HEK293T (cell line): Measurements from ENCODE around the gene NT5C3B.

Experiments
- CTCF ChIA-PET: fragments of 350-600 bp; formaldehyde crosslinking; extraction: SDS; loops from one replicate; lab custom pipeline; 2021; ENCODE audit warnings: antibody characterized with exemption, inconsistent platforms; lab: Yijun Ruan, JAX
- POLR2A ChIA-PET: fragments of 350-600 bp; formaldehyde crosslinking; extraction: SDS; loops from one replicate; lab custom pipeline; 2020; ENCODE audit warnings: antibody characterized with exemption, inconsistent platforms; lab: Yijun Ruan, JAX
- DNase-seq: peaks from one replicate; pipeline ENCODE4 v3.0.0; 2012; ENCODE audit warnings: mixed read lengths; ENCODE audit errors: extremely low spot score
- ARNT ChIP-seq: fragments of 450-650 bp; IDR thresholded peaks from 2 replicates; pipeline ENCODE4 v1.6.1; 2017; ENCODE audit warnings: mild to moderate bottlenecking
- BHLHE40 ChIP-seq: fragments of 450-650 bp; IDR thresholded peaks from 2 replicates; pipeline ENCODE4 v1.6.1; 2016; ENCODE audit warnings: mild to moderate bottlenecking, moderate library complexity, borderline replicate concordance
- CTBP1 ChIP-seq: fragments of 450-650 bp; IDR thresholded peaks from 2 replicates; pipeline ENCODE4 v1.6.1; 2016; ENCODE audit warnings: borderline replicate concordance
- ELF4 ChIP-seq: fragments of 450-650 bp; IDR thresholded peaks from 2 replicates; pipeline ENCODE4 v1.6.1; 2017; ENCODE audit warnings: antibody characterized with exemption
- FOXA1 ChIP-seq: fragments of 450-650 bp; IDR thresholded peaks from 2 replicates; pipeline ENCODE4 v1.6.1; 2016; ENCODE audit warnings: mild to moderate bottlenecking
- FOXK2 ChIP-seq: fragments of 450-650 bp; IDR thresholded peaks from 2 replicates; pipeline ENCODE4 v1.6.1; 2016; ENCODE audit warnings: mild to moderate bottlenecking
- FOXM1 ChIP-seq: fragments of 450-650 bp; IDR thresholded peaks from 2 replicates; pipeline ENCODE4 v1.6.1; 2017; ENCODE audit warnings: mild to moderate bottlenecking, borderline replicate concordance
- HDGF ChIP-seq: fragments of 450-650 bp; IDR thresholded peaks from 2 replicates; pipeline ENCODE4 v1.6.1; 2017; ENCODE audit warnings: antibody characterized with exemption, borderline replicate concordance
- L3MBTL2 ChIP-seq: fragments of 450-650 bp; conservative IDR thresholded peaks from 2 replicates; pipeline ENCODE4 v1.6.1; 2016; ENCODE audit warnings: mild to moderate bottlenecking
- LEF1 ChIP-seq: fragments of 450-650 bp; IDR thresholded peaks from 2 replicates; pipeline ENCODE4 v1.6.1; 2017; ENCODE audit warnings: mild to moderate bottlenecking, borderline replicate concordance
- NFRKB ChIP-seq: fragments of 450-650 bp; IDR thresholded peaks from 2 replicates; pipeline ENCODE4 v1.6.1; 2016; ENCODE audit warnings: mild to moderate bottlenecking, moderate library complexity
- SP1 ChIP-seq: fragments of 450-650 bp; IDR thresholded peaks from 2 replicates; pipeline ENCODE4 v1.6.1; 2017
- SUZ12 ChIP-seq: fragments of 450-650 bp; IDR thresholded peaks from 2 replicates; pipeline ENCODE4 v1.6.1; 2016; ENCODE audit warnings: mild to moderate bottlenecking
- TARDBP ChIP-seq: fragments of 450-650 bp; IDR thresholded peaks from 2 replicates; pipeline ENCODE4 v1.6.1; 2016
- ZNF384 ChIP-seq: fragments of 450-650 bp; IDR thresholded peaks from 2 replicates; pipeline ENCODE4 v1.6.1; 2016
- TF ChIP-seq, protein P1 (sequence below): fragments of 450-650 bp; IDR thresholded peaks from 2 replicates; pipeline ENCODE4 v1.6.1; 2016

Gene NT5C3B

DNA sequence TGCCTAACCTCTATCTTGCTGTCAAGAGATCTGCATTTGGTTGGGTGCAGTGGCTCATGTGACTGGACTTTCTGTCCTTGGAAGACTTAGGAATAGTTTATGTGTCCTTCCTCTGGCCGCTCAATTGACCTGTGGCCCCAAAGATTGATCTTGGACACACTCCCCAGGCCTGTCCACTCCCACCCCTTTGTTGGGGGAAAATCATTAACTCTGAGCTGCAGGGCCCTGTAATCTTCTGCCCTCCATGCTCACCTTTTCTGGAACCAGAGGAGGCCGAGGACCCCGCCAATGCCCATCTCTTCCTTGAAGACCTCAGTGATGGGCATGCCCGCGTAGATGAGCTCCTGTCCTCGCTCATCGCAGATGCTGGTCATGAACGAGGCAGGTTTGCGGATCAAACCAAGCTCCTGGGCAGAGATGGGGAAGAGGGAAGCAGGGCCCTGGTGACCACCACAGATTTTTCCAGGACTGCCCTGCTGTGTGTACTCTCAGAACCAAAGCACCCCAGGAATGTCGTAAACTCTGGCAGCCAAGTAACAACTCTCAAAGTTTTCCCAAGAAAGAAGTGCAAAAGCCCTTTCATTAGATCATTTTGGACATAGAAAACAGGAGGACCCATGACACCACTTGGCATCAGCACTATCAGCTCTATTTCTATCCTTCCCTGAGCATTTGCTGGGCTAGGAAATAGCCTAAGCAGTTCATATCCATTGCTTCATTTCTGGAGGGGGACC lies 37.7 kb upstream of the NT5C3B start:
- CTCF ChIA-PET: no interaction called here
- TF ChIP-seq ARNT (no peak), CTBP1 (no peak), FOXA1 (no peak)
- POLR2A ChIA-PET: interaction anchor here (0.6 to 1.4 kb wide), 3 partner anchors 8 to 88 kb away, joined by 3 to 5 read pairs (median 4); partner anchors contain the start of gene KLHL11
- DNase-seq: no peak

DNA sequence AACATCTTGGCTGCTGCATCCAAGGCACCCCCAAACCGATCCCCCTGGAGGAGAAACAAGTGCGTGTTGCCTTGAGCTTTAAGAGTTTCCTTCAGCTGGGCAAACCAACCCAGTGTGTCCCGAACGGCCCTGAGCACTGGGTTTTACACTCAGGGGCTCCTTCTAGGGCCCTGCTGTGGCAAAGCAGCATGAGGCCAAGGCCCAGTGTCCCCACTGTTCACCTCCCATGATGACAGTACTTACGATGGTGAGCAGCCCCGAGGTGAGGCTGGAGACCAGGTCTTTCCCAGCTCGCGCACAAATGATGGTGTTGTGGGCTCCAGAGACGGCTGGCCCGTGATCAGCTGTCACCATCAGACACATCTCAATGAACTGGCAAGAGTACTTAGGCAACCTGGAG lies 35.8 kb upstream of the NT5C3B start:
- TF ChIP-seq L3MBTL2 (no peak), ARNT (no peak), BHLHE40 (no peak), LEF1 (no peak), SUZ12 (no peak), FOXA1 (no peak), ELF4 (no peak), FOXK2 (no peak), NFRKB (no peak), FOXM1 (no peak)
- TF ChIP-seq, protein P1, sequence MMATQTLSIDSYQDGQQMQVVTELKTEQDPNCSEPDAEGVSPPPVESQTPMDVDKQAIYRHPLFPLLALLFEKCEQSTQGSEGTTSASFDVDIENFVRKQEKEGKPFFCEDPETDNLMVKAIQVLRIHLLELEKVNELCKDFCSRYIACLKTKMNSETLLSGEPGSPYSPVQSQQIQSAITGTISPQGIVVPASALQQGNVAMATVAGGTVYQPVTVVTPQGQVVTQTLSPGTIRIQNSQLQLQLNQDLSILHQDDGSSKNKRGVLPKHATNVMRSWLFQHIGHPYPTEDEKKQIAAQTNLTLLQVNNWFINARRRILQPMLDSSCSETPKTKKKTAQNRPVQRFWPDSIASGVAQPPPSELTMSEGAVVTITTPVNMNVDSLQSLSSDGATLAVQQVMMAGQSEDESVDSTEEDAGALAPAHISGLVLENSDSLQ: no peak
- POLR2A ChIA-PET: no interaction called here
- CTCF ChIA-PET: no interaction called here
- no peak for DNase-seq

DNA sequence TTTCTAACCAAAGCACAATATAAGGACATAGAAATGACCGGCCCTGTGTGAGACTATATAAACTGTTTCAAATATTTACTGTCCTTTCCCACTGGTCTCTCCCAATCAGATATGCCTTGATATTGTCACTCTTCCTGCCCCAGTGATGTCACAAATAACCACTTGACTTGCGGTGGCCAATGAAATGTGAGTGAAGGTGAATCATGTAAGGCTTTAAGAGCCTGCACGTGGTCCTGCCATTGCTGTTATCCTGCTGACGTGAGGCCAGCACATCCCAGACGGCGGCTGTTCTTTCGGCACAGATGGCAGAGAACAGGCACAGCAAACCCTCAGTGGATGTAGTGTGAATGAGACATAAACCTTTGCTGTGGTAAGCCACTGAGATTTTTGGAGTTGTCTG lies 34.6 kb upstream of the NT5C3B start:
- POLR2A ChIA-PET: interaction anchor here (0.8 to 1.6 kb wide), 2 partner anchors 47 to 182 kb away, joined by 3 to 9 read pairs; partner anchors contain the start of gene EIF1
- CTCF ChIA-PET: interaction anchor here (0.5 kb wide), 1 partner anchor 88 kb away, joined by 3 read pairs; no protein-coding TSS in a partner anchor
- no peak for DNase-seq

DNA sequence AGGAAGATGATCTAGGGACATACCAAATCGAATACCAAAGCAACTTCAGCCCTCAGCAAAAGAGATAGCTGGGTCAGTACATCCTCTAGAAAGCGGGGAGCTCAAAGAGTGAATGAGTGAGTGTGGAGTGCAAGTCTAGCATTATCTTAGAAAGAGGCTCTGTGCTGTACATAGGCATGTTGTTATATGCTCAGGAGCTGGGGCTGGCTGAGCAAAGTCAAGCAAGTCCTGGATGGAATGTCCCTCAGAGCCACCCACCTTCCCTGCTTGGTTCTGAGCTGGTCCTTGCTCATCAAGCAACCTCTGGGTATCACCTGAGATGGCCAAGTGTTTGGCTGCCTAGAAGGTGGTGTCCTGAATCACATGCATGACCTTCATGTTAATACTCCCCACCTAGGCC lies 34.1 kb upstream of the NT5C3B start:
- no peak for DNase-seq
- ChIA-PET POLR2A (interaction anchor here (0.8 to 1.6 kb wide), 2 partner anchors 48 to 182 kb away, joined by 3 to 9 read pairs; partner anchors contain the start of gene EIF1), CTCF (interaction anchor here (0.5 kb wide), 1 partner anchor 88 kb away, joined by 3 read pairs; no protein-coding TSS in a partner anchor)
- TF ChIP-seq SP1: no peak
- TF ChIP-seq BHLHE40: no peak
- no peak for TF ChIP-seq CTBP1
- TF ChIP-seq FOXM1: no peak
- no peak for TF ChIP-seq ZNF384
- TF ChIP-seq, protein P1: no peak
- TF ChIP-seq FOXA1: no peak
- no peak for TF ChIP-seq HDGF
- TF ChIP-seq TARDBP: no peak
- no peak for TF ChIP-seq SUZ12
- no peak for TF ChIP-seq L3MBTL2
- TF ChIP-seq ELF4: no peak
- TF ChIP-seq NFRKB: no peak
- no peak for TF ChIP-seq ARNT
- no peak for TF ChIP-seq FOXK2
- TF ChIP-seq LEF1: no peak

More for the DNA sequence above, 34.6 kb upstream of the NT5C3B start:
- TF ChIP-seq NFRKB (no peak), FOXK2 (no peak), ARNT (no peak), ZNF384 (no peak), HDGF (no peak), LEF1 (no peak), CTBP1 (no peak), SUZ12 (no peak), FOXA1 (no peak), FOXM1 (no peak), ELF4 (no peak), L3MBTL2 (no peak), TARDBP (no peak), SP1 (no peak), BHLHE40 (no peak)
- TF ChIP-seq, protein P1: no peak

DNA sequence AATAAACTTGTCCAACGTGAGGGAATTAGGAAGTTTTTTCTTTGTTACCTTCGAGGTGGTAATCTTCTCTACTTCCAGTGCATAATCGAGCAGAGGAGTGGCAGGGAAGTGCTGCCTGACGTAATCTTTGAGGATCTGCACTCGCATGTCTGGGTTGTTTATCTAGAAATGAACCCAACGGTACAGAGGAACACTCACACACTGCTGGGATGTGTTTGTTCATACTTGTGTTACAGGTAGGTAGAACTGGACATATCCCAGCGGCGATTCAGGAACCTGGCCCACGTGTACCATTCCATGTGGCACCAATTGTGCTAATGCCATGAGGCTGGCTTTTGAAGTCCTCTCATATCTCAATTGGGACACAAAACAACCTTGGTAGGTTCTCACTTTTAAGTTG lies 33.4 kb upstream of the NT5C3B start:
- ChIA-PET CTCF (no interaction called here), POLR2A (interaction anchor here (1.6 kb wide), 1 partner anchor 181 kb away, joined by 9 read pairs; the partner anchor contains the start of gene EIF1)
- TF ChIP-seq SP1 (no peak), BHLHE40 (no peak), HDGF (no peak), ARNT (no peak), SUZ12 (no peak), FOXA1 (no peak), FOXM1 (no peak), FOXK2 (no peak), ZNF384 (no peak), ELF4 (no peak), LEF1 (no peak), CTBP1 (no peak), TARDBP (no peak), L3MBTL2 (no peak), NFRKB (no peak)
- TF ChIP-seq, protein P1: no peak
- DNase-seq: no peak
